Stimulated activated CD4-positive, alpha-beta T cell treated with anti-CD3 and anti-CD28 coated beads, Interleukin-15, amount 100 ng/mL, for 1 hour (primary cell): ENCODE results near the gene IFIT3.
"Not testable (repeated sequence)": the region's sequence is repeated elsewhere in the genome, so short reads cannot be mapped to it uniquely, and the experiment has no call there.

Experiments
- DNase-seq, 2 donors: peaks; one replicate each; pipeline ENCODE4 v3.0.0-alpha.2; 2020; ENCODE audit warnings: low read depth in 1 of 2, low spot score in 1 of 2

Gene IFIT3

GRCh38 chr10:89303161-89303560 lies 24.6 kb upstream of the IFIT3 start:
- no peak for DNase-seq

GRCh38 chr10:89304026-89304425 lies 23.8 kb upstream of the IFIT3 start:
- DNase-seq: no peak

GRCh38 chr10:89304446-89304845 lies 23.4 kb upstream of the IFIT3 start:
- no peak for DNase-seq

GRCh38 chr10:89304925-89305324 lies 22.9 kb upstream of the IFIT3 start:
- no peak for DNase-seq

DNA sequence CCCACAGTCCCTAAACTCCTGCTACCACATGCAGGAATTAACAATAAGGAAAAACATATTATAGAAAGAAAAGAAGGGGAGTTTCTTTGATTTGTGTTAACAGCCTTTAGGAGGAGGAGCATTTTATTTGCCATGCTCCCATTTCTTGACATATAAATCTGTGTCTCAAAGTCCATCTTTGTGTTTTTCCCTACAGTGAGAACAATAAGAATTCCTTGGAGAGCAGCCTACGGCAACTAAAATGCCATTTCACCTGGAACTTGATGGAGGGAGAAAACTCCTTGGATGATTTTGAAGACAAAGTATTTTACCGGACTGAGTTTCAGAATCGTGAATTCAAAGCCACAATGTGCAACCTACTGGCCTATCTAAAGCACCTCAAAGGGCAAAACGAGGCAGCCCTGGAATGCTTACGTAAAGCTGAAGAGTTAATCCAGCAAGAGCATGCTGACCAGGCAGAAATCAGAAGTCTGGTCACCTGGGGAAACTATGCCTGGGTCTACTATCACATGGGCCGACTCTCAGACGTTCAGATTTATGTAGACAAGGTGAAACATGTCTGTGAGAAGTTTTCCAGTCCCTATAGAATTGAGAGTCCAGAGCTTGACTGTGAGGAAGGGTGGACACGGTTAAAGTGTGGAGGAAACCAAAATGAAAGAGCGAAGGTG lies 21.9 kb upstream of the IFIT3 start:
- DNase-seq: no peak

GRCh38 chr10:89306434-89307268 lies 21.1 kb upstream of the IFIT3 start:
- DNase-seq: no peak

DNA sequence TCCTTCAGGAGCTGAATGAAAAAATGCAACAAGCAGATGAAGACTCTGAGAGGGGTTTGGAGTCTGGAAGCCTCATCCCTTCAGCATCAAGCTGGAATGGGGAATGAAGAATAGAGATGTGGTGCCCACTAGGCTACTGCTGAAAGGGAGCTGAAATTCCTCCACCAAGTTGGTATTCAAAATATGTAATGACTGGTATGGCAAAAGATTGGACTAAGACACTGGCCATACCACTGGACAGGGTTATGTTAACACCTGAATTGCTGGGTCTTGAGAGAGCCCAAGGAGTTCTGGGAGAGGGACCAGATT lies 20.6 kb upstream of the IFIT3 start:
- no peak for DNase-seq

DNA sequence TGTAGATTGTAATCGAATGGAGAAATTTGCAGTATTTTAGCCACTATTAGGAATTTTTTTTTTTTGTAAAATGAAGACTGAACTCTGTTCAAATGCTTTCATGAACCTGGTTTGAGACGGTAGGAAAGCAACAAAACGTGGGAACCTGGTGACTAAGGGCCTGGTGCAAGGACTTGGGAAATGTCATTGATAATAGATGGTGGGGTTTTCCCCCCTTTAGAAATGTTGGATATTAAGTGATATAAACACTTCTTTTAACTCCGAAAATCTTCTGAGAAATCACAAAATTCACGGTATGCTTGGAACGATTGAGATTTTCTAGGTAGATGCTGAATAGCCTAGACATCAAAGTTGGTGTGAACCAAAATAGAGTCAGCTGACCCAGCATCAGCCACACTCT lies 19.5 kb upstream of the IFIT3 start:
- DNase-seq: no peak

DNA sequence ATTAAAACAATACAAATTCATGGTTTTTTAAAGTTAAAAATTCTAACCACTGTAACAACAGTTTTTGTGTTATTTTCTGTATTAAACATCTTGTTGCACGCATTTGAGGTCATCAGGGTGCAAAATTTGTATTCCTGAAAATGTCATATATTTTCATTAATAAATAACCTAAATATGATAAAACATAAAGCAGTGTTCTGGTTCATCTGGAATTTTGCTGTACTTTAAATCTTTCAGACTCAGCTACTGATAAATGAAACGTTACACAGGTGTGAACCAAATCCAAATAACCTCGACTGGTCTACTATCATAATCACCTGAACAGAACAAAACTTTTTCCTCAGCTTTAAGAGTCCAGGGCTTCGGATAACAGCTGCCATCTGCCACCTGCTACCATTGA lies 19.1 kb upstream of the IFIT3 start:
- no peak for DNase-seq

GRCh38 chr10:89309156-89310055 lies 18.4 kb upstream of the IFIT3 start:
- no peak for DNase-seq

DNA sequence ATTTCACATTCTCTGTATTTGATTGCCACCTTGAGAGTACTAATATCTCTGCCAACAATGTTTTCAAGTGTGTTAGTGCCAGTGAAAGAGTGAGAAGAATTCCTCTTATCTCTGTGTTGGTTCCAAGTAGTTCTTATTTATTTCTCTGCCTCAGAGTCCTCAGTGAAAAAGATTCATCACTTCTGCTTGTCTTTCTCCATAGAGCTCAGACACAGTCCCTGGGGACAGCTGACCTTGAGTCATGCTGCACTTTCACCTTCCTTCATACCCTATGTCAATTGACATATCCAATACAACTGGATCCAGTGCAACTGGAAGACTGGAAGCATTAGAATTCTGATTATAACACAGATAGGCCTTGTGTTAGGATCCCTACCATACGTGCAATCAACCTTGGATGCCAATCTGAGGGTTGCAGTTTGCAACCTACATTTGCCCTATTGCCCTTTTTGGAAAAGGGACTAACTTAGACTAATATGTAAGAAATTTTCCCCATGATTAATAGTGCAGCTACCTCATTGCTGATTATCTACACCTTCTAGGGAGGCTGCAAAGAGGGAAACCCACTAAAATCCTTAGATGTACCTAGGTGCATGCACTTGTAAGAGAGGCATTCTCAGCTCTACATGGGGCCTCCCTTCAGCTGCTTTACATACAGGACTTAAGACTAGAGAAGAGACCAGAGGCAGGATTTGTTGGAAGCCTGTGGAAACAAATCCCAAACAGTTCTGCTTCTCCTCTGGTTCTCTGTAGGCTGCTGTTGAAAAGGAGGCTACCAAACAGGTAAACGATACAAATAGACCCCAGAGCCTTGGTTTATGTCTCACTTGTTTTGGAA lies 17.5 kb upstream of the IFIT3 start:
- DNase-seq: no peak

- no peak for DNase-seq
Observed at GRCh38 chr10:89312973-89313372, 14.8 kb upstream of the IFIT3 start.

GRCh38 chr10:89314676-89315075 lies 13.1 kb upstream of the IFIT3 start:
- no peak for DNase-seq

- DNase-seq: not testable (repeated sequence)
Observed at GRCh38 chr10:89318047-89318446, 9.8 kb upstream of the IFIT3 start.

- DNase-seq: not testable (repeated sequence)
Observed at GRCh38 chr10:89325081-89325480, 2.7 kb upstream of the IFIT3 start.

DNA sequence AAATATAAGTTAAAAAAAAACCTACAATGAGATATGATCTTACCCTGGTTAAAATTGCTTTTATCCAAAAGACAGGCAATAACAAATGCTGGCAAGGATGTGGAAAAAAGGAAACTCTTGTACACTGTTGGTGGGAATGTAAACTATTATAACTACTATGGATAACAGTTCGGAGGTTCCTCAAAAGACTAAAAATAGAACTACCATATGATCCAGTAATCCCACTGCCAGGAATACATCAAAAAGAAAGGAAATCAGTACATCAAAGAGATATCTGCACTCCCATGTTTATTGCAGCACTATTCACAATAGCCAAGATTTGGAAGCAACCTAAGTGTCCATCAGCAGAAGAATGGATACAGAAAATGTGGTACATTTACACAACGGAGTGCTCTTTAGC lies 1.9 kb upstream of the IFIT3 start:
- not testable (repeated sequence) for DNase-seq

DNA sequence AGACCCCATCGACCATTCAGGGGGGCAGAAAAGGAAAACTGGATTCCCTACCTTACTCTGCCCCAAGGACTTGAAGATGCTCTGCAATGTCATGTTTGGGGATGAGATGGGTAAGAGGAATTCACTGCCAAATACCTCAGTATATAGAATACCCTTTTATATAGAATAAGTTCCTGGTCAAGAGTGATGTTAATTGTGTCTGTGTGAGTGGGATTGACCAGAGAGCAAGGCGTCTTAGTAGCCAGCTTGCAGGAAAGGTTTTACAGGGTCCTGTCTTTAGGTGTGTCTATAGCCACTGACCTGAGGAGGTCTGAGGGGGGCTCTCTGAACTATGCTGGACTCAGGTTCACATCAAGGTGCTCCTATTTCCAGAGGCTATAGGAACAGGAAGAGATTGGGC lies 1.4 kb downstream of the IFIT3 start:
- DNase-seq: no peak

DNA sequence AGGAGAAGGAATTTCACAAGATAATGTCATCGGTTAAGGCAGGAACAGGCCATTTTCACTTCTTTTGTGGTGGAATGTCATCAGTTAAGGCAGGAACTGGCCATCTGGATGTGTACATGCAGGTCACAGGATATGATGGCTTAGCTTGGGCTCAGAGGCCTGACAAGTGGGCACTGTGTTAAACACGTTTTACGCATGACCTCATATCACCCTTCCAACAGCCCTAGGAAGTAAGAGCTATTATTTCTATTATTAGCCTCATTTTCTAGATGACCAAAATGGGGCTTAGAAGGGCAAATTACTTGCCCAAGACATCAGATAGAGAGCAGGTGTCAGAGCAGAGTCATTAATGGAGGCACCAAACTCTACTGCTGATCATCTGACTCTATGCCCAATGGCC lies 2.2 kb downstream of the IFIT3 start:
- DNase-seq: not testable (repeated sequence)

GRCh38 chr10:89330537-89331212 lies 2.9 kb downstream of the IFIT3 start:
- no peak for DNase-seq

DNA sequence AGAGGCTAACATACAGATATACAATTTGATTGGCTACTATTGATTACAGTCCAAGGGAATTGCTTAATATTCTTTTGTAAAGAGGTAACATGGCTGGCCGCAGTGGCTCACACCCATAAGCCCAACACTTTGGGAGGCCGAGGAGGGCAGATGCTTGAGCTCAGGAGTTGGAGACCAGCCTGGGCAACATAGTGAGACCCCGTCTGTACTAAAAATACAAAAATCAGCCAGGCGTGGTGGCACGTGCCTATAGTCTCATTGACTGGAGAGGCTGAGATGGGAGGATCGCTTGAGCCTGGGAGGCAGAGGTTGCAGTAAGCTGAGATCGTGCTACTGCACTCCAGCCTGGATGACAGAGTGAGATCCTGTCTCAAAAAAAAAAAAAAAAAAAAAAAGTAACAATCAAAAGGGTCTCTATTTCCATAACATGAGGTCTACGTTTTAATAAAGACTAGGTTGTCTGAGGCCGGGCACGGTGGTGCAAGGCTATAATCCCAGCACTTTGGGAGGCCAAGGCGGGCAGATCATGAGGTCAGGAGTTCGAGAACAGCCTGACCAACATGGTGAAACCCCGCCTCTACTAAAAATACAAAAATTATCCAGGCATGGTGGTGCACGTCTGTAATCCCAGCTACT lies 3.8 kb downstream of the IFIT3 start:
- DNase-seq: not testable (repeated sequence)
